CD4-positive, alpha-beta memory T cell (primary cell): ENCODE data around the gene KIF18B. TPM values are rescaled to one million over a fixed set of nuclear protein-coding genes. Genes with fewer than 3 reads are reported as not detected.

Source experiments
- CTCF ChIA-PET: fragments of 350-600 bp; sonication (Branson Sonifier 250); formaldehyde crosslinking; loops from one replicate; lab custom pipeline; 2021; ENCODE audit warnings: inconsistent platforms; ENCODE audit not compliant: partially characterized antibody; lab: Charles Lee
- POLR2A ChIA-PET: fragments of 350-600 bp; sonication (Branson Sonifier 250); formaldehyde crosslinking; loops from one replicate; lab custom pipeline; 2021; ENCODE audit not compliant: partially characterized antibody; lab: Charles Lee
- DNase-seq, 5 donors: peaks; one replicate each; pipeline versions ENCODE4 v3.0.0 to v3.0.0-alpha.2; 2020 to 2022; ENCODE audit warnings: mixed read lengths in 1 of 5
- H3K27ac ChIP-seq: one replicate; pipeline ENCODE4 v1.7.0; 2013; ENCODE audit warnings: low read depth, low read length
- H3K27me3 ChIP-seq: 2 replicates; pipeline ENCODE4 v1.7.0; 2013; ENCODE audit warnings: mild to moderate bottlenecking, low read length, moderate library complexity; ENCODE audit not compliant: insufficient read depth
- H3K36me3 ChIP-seq: 2 replicates; pipeline ENCODE4 v1.7.0; 2013; ENCODE audit warnings: mild to moderate bottlenecking, low read length, moderate library complexity; ENCODE audit not compliant: insufficient read depth
- H3K4me1 ChIP-seq: 2 replicates; pipeline ENCODE4 v1.7.0; 2013; ENCODE audit warnings: mild to moderate bottlenecking, low read length, moderate library complexity; ENCODE audit not compliant: insufficient read depth
- H3K4me3 ChIP-seq, 2 donors: one replicate each; pipeline ENCODE4 v1.7.0; 2013; ENCODE audit warnings: low read length in 2 of 2, mild to moderate bottlenecking in 1 of 2
- H3K9me3 ChIP-seq, 2 donors: one replicate each; pipeline ENCODE4 v1.7.0; 2013; ENCODE audit warnings: low read length in 2 of 2, control low read depth in 1 of 2; ENCODE audit not compliant: control insufficient read depth in 1 of 2
- H3K27ac Mint-ChIP-seq, 7 donors: one replicate each; pipeline ENCODE4 v1.8.0; 2020 to 2021; ENCODE audit warnings: mixed read lengths in 7 of 7, mild to moderate bottlenecking in 6 of 7, inconsistent platforms in 3 of 7, moderate library complexity in 3 of 7
- H3K27me3 Mint-ChIP-seq, 2 donors: one replicate each; pipeline ENCODE4 v1.8.0; 2020 to 2021; ENCODE audit warnings: mixed read lengths in 2 of 2
- H3K36me3 Mint-ChIP-seq, 2 donors: one replicate each; pipeline ENCODE4 v1.8.0; 2020 to 2021; ENCODE audit warnings: mixed read lengths in 2 of 2, inconsistent platforms in 1 of 2, mild to moderate bottlenecking in 1 of 2
- H3K4me1 Mint-ChIP-seq, 4 donors: one replicate each; pipeline ENCODE4 v1.8.0; 2020 to 2021; ENCODE audit warnings: mixed read lengths in 4 of 4, mild to moderate bottlenecking in 1 of 4
- H3K4me3 Mint-ChIP-seq, 8 donors: one replicate each; pipeline ENCODE4 v1.8.0; 2020 to 2021; ENCODE audit warnings: mixed read lengths in 8 of 8, mild to moderate bottlenecking in 7 of 8, moderate library complexity in 6 of 8, inconsistent platforms in 3 of 8
- H3K9me3 Mint-ChIP-seq, 8 donors: one replicate each; pipeline ENCODE4 v1.8.0; 2020 to 2021; ENCODE audit warnings: mixed read lengths in 8 of 8, mild to moderate bottlenecking in 5 of 8, inconsistent platforms in 3 of 8, moderate library complexity in 1 of 8
- intact Hi-C: fragments of 100-400 bp; cut with micrococcal nuclease; formaldehyde crosslinking; loops from one replicate; pipeline ENCODE4 v1.15.1; 2023
- polyA plus RNA-seq, 2 donors: library from polyadenylated mRNA; unstranded; fragments of 300-500 nt; fragmentation: Illumina TruSeq; gene quantifications; one replicate each; pipeline ENCODE4 v1.2.3, GENCODE V29; 2021
- total RNA-seq, 2 experiments: library from RNA; stranded (reverse); gene quantifications; one replicate each; pipeline ENCODE4 v1.2.3, GENCODE V29; 2021

KIF18B gene
- total and polyA plus RNA-seq, 4 experiments from 2014 or later = not detected

GRCh38 chr17:44969144-44969780 is 21.7 kb upstream of the KIF18B start:
- peaks cover 12 to 41% (median 24%) of the 10 kb centered on the region in 4 donors for H3K4me1 Mint-ChIP-seq
- H3K4me3 ChIP-seq = peak overlapping the region in 1 of 2 donors; percentile 5
- H3K27me3 Mint-ChIP-seq = peaks cover 20 to 47% of the 10 kb centered on the region in 2 donors
- no peaks in the 10 kb centered on the region for H3K36me3 ChIP-seq
- no peak overlapping the region for H3K27ac ChIP-seq
- peak in 1 of 5 donors; percentile 14 for DNase-seq
- no peaks in the 10 kb centered on the region for H3K9me3 ChIP-seq
- H3K27me3 ChIP-seq = peaks cover 37% of the 10 kb centered on the region
- H3K9me3 Mint-ChIP-seq = peaks cover 0 to 3% (median 0%) of the 10 kb centered on the region in 8 donors
- intact Hi-C loops = loop anchor here (5.0 to 10.0 kb wide), 2 partner anchors 192 to 844 kb away; partner anchors contain the start of gene HDAC5
- ChIA-PET POLR2A (interaction anchor here (1.2 to 1.4 kb wide), 2 partner anchors 92 to 343 kb away, joined by 3 to 4 read pairs; partner anchors contain the start of gene NMT1), CTCF (interaction anchor here (1.1 to 1.4 kb wide), 2 partner anchors 14 to 130 kb away, joined by 3 to 4 read pairs; no protein-coding TSS in a partner anchor)
- peak overlapping the region; percentile 62 to 90 (median 74) for H3K4me3 Mint-ChIP-seq
- H3K4me1 ChIP-seq = peaks cover 28% of the 10 kb centered on the region
- H3K36me3 Mint-ChIP-seq = peaks cover 0 to 4% of the 10 kb centered on the region in 2 donors
- H3K27ac Mint-ChIP-seq = peak overlapping the region in 3 of 7 donors; percentile 35 to 54 (median 38)

- no peaks in the 10 kb centered on the region for H3K36me3 ChIP-seq
- peaks cover 22 to 48% of the 10 kb centered on the region in 2 donors for H3K27me3 Mint-ChIP-seq
- peak within 1 kb of the TSS in 3 of 7 donors; percentile 35 to 54 (median 38) for H3K27ac Mint-ChIP-seq
- ChIA-PET POLR2A (interaction anchor here (1.2 to 1.4 kb wide), 2 partner anchors 93 to 344 kb away, joined by 3 to 4 read pairs; partner anchors contain the start of gene NMT1), CTCF (interaction anchor here (1.1 to 1.4 kb wide), 2 partner anchors 13 to 131 kb away, joined by 3 to 4 read pairs; no protein-coding TSS in a partner anchor)
- peaks cover 0 to 3% (median 0%) of the 10 kb centered on the region in 8 donors for H3K9me3 Mint-ChIP-seq
- DNase-seq = peak; percentile 71 to 79 (median 73)
- no peaks in the 10 kb centered on the region for H3K9me3 ChIP-seq
- H3K4me3 ChIP-seq = peak within 1 kb of the TSS; percentile 47 to 55
- peak within 1 kb of the TSS; percentile 64 to 90 (median 76) for H3K4me3 Mint-ChIP-seq
- no peak within 1 kb of the TSS for H3K27ac ChIP-seq
- H3K4me1 Mint-ChIP-seq = peaks cover 12 to 42% (median 24%) of the 10 kb centered on the region in 4 donors
- H3K27me3 ChIP-seq = peaks cover 37% of the 10 kb centered on the region
- H3K36me3 Mint-ChIP-seq = peaks cover 0 to 5% of the 10 kb centered on the region in 2 donors
- intact Hi-C loops = loop anchor here (1.0 to 10.0 kb wide), 4 partner anchors 21 to 844 kb away; partner anchors contain the start of genes EFTUD2, HDAC5 and KIF18B
- peaks cover 28% of the 10 kb centered on the region for H3K4me1 ChIP-seq
Observed at GRCh38 chr17:44968225-44969143, 20.9 kb upstream of the KIF18B start, which contains the start of gene C1QL1. TSS of gene C1QL1 (minus strand) at chr17:44968303. CDS start at chr17:44968048, 255 bp downstream.

- ChIA-PET POLR2A (interaction anchor here (1.2 to 1.4 kb wide), 2 partner anchors 93 to 345 kb away, joined by 3 to 4 read pairs; partner anchors contain the start of gene NMT1), CTCF (interaction anchor here (1.4 kb wide), 1 partner anchor 12 kb away, joined by 4 read pairs; no protein-coding TSS in a partner anchor)
- peaks cover 37% of the 10 kb centered on the region for H3K27me3 ChIP-seq
Observed at GRCh38 chr17:44967907-44968224, 20.3 kb upstream of the KIF18B start.

GRCh38 chr17:44967026-44967906 is 19.7 kb upstream of the KIF18B start:
- no peaks in the 10 kb centered on the region for H3K36me3 ChIP-seq
- peaks cover 37% of the 10 kb centered on the region for H3K27me3 ChIP-seq
- H3K4me3 Mint-ChIP-seq = peak overlapping the region; percentile 51 to 79 (median 66)
- DNase-seq = peak in 1 of 5 donors; percentile 13
- ChIA-PET CTCF (no interaction called here), POLR2A (no interaction called here)
- H3K27ac Mint-ChIP-seq = no peak overlapping the region
- H3K4me3 ChIP-seq = peak overlapping the region in 1 of 2 donors; percentile 5
- H3K4me1 ChIP-seq = peaks cover 28% of the 10 kb centered on the region
- H3K9me3 Mint-ChIP-seq = peaks cover 0 to 3% (median 0%) of the 10 kb centered on the region in 8 donors
- no peak overlapping the region for H3K27ac ChIP-seq
- intact Hi-C loops = loop anchor here (5.0 to 10.0 kb wide), 2 partner anchors 190 to 842 kb away; partner anchors contain the start of gene HDAC5
- H3K27me3 Mint-ChIP-seq = peaks cover 27 to 49% of the 10 kb centered on the region in 2 donors
- H3K9me3 ChIP-seq = no peaks in the 10 kb centered on the region
- H3K4me1 Mint-ChIP-seq = peaks cover 12 to 42% (median 24%) of the 10 kb centered on the region in 4 donors
- H3K36me3 Mint-ChIP-seq = peaks cover 0 to 5% of the 10 kb centered on the region in 2 donors

More at GRCh38 chr17:44967907-44968224, 20.3 kb upstream of the KIF18B start:
- H3K4me3 ChIP-seq = no peak overlapping the region
- Mint-ChIP-seq H3K9me3 (peaks cover 0 to 3% (median 0%) of the 10 kb centered on the region in 8 donors), H3K27ac (no peak overlapping the region), H3K4me3 (no peak overlapping the region), H3K36me3 (peaks cover 0 to 5% of the 10 kb centered on the region in 2 donors), H3K27me3 (peaks cover 26 to 51% of the 10 kb centered on the region in 2 donors), H3K4me1 (peaks cover 12 to 42% (median 24%) of the 10 kb centered on the region in 4 donors)
- H3K4me1 ChIP-seq = peaks cover 28% of the 10 kb centered on the region
- H3K36me3 ChIP-seq = no peaks in the 10 kb centered on the region
- H3K9me3 ChIP-seq = no peaks in the 10 kb centered on the region
- DNase-seq = peak in 1 of 5 donors; percentile 11
- intact Hi-C loops = loop anchor here (1.0 to 10.0 kb wide), 4 partner anchors 21 to 843 kb away; partner anchors contain the start of genes EFTUD2, HDAC5 and KIF18B
- no peak overlapping the region for H3K27ac ChIP-seq

GRCh38 chr17:44966348-44967025 is 18.9 kb upstream of the KIF18B start:
- Mint-ChIP-seq H3K4me3 (peak overlapping the region; percentile 51 to 79 (median 62)), H3K9me3 (peaks cover 0 to 3% (median 0%) of the 10 kb centered on the region in 8 donors), H3K4me1 (peaks cover 12 to 42% (median 22%) of the 10 kb centered on the region in 4 donors), H3K27ac (no peak overlapping the region), H3K27me3 (peaks cover 27 to 48% of the 10 kb centered on the region in 2 donors), H3K36me3 (peaks cover 0 to 5% of the 10 kb centered on the region in 2 donors)
- ChIA-PET POLR2A (no interaction called here), CTCF (no interaction called here)
- Histone ChIP-seq H3K27me3 (peaks cover 37% of the 10 kb centered on the region), H3K36me3 (no peaks in the 10 kb centered on the region), H3K4me1 (peaks cover 28% of the 10 kb centered on the region), H3K27ac (no peak overlapping the region), H3K9me3 (no peaks in the 10 kb centered on the region), H3K4me3 (no peak overlapping the region)
- DNase-seq = no peak
- intact Hi-C loops = loop anchor here (5.0 to 10.0 kb wide), 2 partner anchors 189 to 842 kb away; partner anchors contain the start of gene HDAC5
